ENCODE results near the gene STEAP2. TPM values are rescaled to one million over a fixed set of nuclear protein-coding genes. Genes with fewer than 3 reads are reported as not detected.

STEAP2 gene
- total RNA-seq, 4 donors from 2014 or later, result 11.9 to 34.3 (median 27.4) TPM

- no peaks in the 10 kb centered on the region for H3K4me1 ChIP-seq
- H3K4me3 ChIP-seq (replicated peaks in 1 of 3), result no peak overlapping the region
- H3K9me3 ChIP-seq, result no peaks in the 10 kb centered on the region
- no peak overlapping the region for H3K27ac ChIP-seq
- WGBS, 2 donors, result 54 to 84% methylated on average over 2 of the region's 2 CpGs
- DNase-seq, result no peak
- TF ChIP-seq, protein P1, sequence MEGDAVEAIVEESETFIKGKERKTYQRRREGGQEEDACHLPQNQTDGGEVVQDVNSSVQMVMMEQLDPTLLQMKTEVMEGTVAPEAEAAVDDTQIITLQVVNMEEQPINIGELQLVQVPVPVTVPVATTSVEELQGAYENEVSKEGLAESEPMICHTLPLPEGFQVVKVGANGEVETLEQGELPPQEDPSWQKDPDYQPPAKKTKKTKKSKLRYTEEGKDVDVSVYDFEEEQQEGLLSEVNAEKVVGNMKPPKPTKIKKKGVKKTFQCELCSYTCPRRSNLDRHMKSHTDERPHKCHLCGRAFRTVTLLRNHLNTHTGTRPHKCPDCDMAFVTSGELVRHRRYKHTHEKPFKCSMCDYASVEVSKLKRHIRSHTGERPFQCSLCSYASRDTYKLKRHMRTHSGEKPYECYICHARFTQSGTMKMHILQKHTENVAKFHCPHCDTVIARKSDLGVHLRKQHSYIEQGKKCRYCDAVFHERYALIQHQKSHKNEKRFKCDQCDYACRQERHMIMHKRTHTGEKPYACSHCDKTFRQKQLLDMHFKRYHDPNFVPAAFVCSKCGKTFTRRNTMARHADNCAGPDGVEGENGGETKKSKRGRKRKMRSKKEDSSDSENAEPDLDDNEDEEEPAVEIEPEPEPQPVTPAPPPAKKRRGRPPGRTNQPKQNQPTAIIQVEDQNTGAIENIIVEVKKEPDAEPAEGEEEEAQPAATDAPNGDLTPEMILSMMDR (IDR thresholded peaks at IDR 0.05), result no peak
- TF ChIP-seq POLR2A (IDR thresholded peaks at IDR 0.05), result no peak
- no peaks in the 10 kb centered on the region for H3K27me3 ChIP-seq
- intact Hi-C loops (cut with DNase I), result no loop called here
- no peaks in the 10 kb centered on the region for H3K36me3 ChIP-seq
Observed at GRCh38 chr7:90192876-90193750, 18.4 kb upstream of the STEAP2 start.

GRCh38 chr7:90194911-90195809 is 16.4 kb upstream of the STEAP2 start:
- H3K4me3 ChIP-seq (replicated peaks in 1 of 3), result no peak overlapping the region
- H3K27ac ChIP-seq, result no peak overlapping the region
- 79 to 84% methylated on average over 10 of the region's 10 CpGs for WGBS, 2 donors
- no peak for TF ChIP-seq POLR2A (IDR thresholded peaks at IDR 0.05)
- TF ChIP-seq, protein P1 (IDR thresholded peaks at IDR 0.05), result no peak
- no peak for DNase-seq
- intact Hi-C loops (cut with DNase I), result no loop called here
- H3K4me1 ChIP-seq, result no peaks in the 10 kb centered on the region
- H3K36me3 ChIP-seq, result no peaks in the 10 kb centered on the region
- no peaks in the 10 kb centered on the region for H3K27me3 ChIP-seq
- H3K9me3 ChIP-seq, result no peaks in the 10 kb centered on the region

DNA sequence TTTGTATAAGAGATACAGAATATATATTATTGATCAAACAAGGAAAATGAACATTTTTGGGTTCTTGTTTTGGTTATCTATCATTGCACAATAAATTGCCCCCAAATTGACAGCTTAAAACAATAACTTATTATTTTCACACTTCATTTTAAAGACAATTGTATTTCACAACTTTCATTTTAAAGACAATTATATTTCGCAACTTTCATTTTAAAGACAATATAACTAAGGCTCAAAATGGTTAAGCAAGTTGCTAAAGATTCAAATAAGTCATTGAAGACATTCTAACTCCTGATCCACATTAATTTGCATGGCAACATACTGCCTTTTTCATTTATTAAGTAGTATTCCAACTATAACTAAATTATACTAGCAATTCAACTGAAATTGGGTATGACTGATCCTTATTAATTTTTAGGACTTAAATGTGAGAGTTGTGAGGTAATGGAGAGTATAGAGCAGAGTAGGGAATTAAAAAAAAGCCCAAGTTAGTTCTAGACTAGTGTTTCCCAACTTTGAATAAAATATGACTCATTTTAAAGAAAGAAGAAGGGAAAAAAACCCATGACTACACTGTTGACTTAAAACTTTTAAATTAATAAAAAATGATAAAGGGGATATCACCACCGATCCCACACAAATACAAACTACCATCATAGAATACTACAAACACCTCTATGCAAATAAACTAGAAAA is 9.9 kb upstream of the STEAP2 start:
- Histone ChIP-seq H3K9me3 (no peaks in the 10 kb centered on the region), H3K27ac (no peak overlapping the region), H3K27me3 (no peaks in the 10 kb centered on the region), H3K4me1 (no peaks in the 10 kb centered on the region), H3K4me3 (replicated peaks in 1 of 3) (no peak overlapping the region), H3K36me3 (no peaks in the 10 kb centered on the region)
- intact Hi-C loops (cut with DNase I), result no loop called here
- TF ChIP-seq, protein P1 (IDR thresholded peaks at IDR 0.05), result no peak
- no peak for TF ChIP-seq POLR2A (IDR thresholded peaks at IDR 0.05)
- 95 to 98% methylated on average over 2 of the region's 2 CpGs for WGBS, 2 donors
- no peak for DNase-seq

DNA sequence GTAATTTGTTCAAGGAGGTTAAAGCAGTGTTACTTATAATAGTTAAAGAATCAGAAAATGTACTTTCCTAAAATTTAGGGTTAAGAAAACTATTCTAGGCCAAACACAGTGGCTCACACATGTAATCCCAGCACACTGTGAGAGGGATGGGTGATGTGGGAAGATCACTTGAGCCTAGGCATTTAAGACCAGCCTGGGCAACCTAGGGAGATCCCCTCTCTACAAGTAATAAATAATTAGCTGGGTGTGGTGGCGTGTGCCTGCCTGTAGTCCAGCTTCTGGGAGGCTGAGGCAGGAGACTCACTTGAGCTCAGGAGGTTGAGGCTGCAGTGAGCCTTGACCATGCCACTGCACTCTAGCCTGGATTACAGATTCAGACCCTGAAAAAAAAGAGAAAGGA is 3.6 kb upstream of the STEAP2 start:
- no peaks in the 10 kb centered on the region for H3K36me3 ChIP-seq
- no peaks in the 10 kb centered on the region for H3K9me3 ChIP-seq
- DNase-seq, result no peak
- WGBS, 2 donors, result 82 to 92% methylated on average over 1 of the region's 1 CpG
- H3K27ac ChIP-seq, result no peak overlapping the region
- intact Hi-C loops (cut with DNase I), result no loop called here
- TF ChIP-seq, protein P1 (IDR thresholded peaks at IDR 0.05), result no peak
- TF ChIP-seq POLR2A (IDR thresholded peaks at IDR 0.05), result no peak
- no peaks in the 10 kb centered on the region for H3K27me3 ChIP-seq
- H3K4me3 ChIP-seq (replicated peaks in 1 of 3), result no peak overlapping the region
- H3K4me1 ChIP-seq, result peaks cover 0 to 4% of the 10 kb centered on the region in 2 donors
